ENCODE measurements around the gene ACVRL1. TPM values are rescaled to one million over a fixed set of nuclear protein-coding genes. Genes with fewer than 3 reads are reported as not detected.
A peak's percentile ranks its signal among the peaks of the same experiment; 100 is the strongest.

The ACVRL1 gene
- total and polyA plus RNA-seq, 9 of the 15 experiments (the other 6 are each of a cell fraction or from before 2014, with no cell fraction given) = 0.07 to 1.4 (median 0.30) TPM

DNA sequence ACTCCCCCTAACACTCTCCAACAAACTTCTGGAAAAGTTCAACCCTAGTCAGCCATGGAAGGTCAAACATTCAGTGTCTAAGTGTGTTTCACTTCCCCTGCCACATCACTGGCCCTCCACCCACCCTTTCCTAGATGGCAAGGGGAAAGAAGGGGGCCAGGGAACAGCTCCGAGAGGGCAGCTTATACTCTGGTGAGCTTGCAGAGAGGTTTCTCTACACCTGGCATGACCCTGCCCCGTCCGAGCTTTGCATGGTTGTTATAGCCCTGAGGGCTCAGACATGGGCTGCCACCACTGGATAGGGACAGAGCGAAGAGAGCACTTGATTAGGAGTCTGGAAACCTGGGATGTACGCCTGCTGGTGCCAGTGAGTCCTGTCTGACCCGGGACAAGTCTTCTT is 4.0 kb downstream of the ACVRL1 start:
- intact Hi-C loops (cut with micrococcal nuclease) = no loop called here
- ChIA-PET POLR2A (interaction anchor here (0.5 to 1.0 kb wide), 3 partner anchors 32 to 735 kb away, joined by 3 read pairs; no protein-coding TSS in a partner anchor), CTCF (ENCODE audit: low intra/inter-chr PET ratio) (no interaction called here)
- BruUV-seq (replicated peaks) = no TSS peak
- Histone ChIP-seq H3K79me2 (ENCODE audit: control insufficient read depth, insufficient read depth, low read length) (no peaks in the 10 kb centered on the region), H2AFZ (ENCODE audit: low read depth, low read length) (no peak overlapping the region), H4K20me1 (replicated peaks; ENCODE audit: control insufficient read depth, insufficient read depth, low read length) (peaks cover 4% of the 10 kb centered on the region), H3K27me3 (ENCODE audit: control insufficient read depth in 2 of 2, insufficient read depth in 2 of 2, low read length in 2 of 2) (no peaks in the 10 kb centered on the region; a peak in 1 of 5 replicates), H3K9me3 (replicated peaks; ENCODE audit: control insufficient read depth, insufficient read depth, low read depth, low read length) (no peaks in the 10 kb centered on the region), H3K4me2 (ENCODE audit: insufficient read depth, low read length) (no peak overlapping the region), H3K4me3 (no peak overlapping the region), H3K36me3 (ENCODE audit: control insufficient read depth, insufficient read depth, low read length) (no peaks in the 10 kb centered on the region), H3K27ac (ENCODE audit: extremely low read depth, low read depth, low read length) (no peak overlapping the region), H3K9ac (ENCODE audit: insufficient read depth in 1 of 2, low read depth in 2 of 2, low read length in 2 of 2) (no peak overlapping the region; a peak in 1 of 4 replicates), H3K4me1 (replicated peaks in 1 of 2; ENCODE audit: control insufficient read depth in 2 of 2, insufficient read depth in 2 of 2, low read length in 2 of 2) (peaks cover 47 to 70% of the 10 kb centered on the region in 2 experiments), H3K9me1 (ENCODE audit: control insufficient read depth, insufficient read depth, low read length) (no peaks in the 10 kb centered on the region)
- WGBS (ENCODE audit: insufficient coverage, low coverage, missing lambda C conversion rate) = 60% methylated on average over 6 of the region's 6 CpGs
- DNase-seq (ENCODE audit: extremely low read depth in 1 of 4, low spot score in 3 of 4) = no peak
- no peak for TF ChIP-seq RAD21 (CRISPR knock-in tag; conservative IDR thresholded peaks at IDR 0.05 in 1 of 2, IDR thresholded peaks at IDR 0.05 in 1 of 2)
- ATAC-seq = no peak
- in situ Hi-C loops (cut with MboI) = no loop called here
- no peak for FAIRE-seq

DNA sequence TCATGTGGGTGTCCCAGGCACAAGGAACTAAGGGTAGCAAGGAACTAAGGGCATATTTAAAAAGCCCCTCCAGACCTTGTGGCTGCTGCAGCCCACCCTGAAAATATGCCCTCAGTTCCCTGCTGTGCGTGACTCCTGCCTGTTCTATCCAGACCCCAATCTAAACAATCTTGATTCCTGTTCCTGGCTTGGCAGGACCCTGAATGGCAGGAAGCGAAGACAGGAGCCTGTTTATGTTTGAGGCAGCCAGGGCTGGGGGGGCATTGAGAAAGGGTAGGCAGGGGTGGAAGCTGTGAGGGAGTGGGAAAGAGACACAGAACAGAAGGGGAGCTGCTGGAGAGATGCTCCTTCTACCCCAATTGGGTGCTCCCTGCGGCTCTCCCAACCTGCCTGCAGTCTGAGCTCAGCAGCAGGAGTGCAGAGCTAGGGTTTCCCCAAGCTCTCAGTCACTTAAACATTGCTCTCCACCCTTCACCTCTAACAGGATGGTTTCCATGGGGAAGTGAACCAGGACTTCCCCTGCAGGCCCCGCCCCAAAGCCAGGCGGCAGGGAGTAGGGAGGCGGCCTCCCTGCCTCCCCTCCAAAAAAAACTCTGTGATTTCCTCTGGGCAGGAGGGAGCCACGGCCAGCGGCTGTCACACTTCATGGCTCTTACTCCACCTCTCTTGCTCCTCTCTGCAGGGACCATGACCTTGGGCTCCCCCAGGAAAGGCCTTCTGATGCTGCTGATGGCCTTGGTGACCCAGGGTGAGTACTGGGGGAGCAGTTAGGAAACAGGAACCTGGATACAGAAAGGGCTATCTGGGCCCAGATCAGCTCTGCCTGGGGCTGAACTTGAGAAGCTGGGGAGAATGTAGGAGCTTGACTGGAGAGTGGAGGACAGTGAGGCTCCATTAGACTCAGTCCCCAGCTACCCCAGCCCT is 4.7 kb downstream of the ACVRL1 start:
- peak overlapping the region; percentile 23; the same call in 1 of the 2 replicates for H3K4me2 ChIP-seq (ENCODE audit: insufficient read depth, low read length)
- BruUV-seq (replicated peaks) = no TSS peak
- intact Hi-C loops (cut with micrococcal nuclease) (no loop called here), in situ Hi-C loops (cut with MboI) (no loop called here)
- H3K4me3 ChIP-seq = no peak overlapping the region
- 23% methylated on average over 6 of the region's 8 CpGs for WGBS (ENCODE audit: insufficient coverage, low coverage, missing lambda C conversion rate)
- peaks cover 43 to 63% of the 10 kb centered on the region in 2 experiments for H3K4me1 ChIP-seq (replicated peaks in 1 of 2; ENCODE audit: control insufficient read depth in 2 of 2, insufficient read depth in 2 of 2, low read length in 2 of 2)
- H3K27me3 ChIP-seq (ENCODE audit: control insufficient read depth in 2 of 2, insufficient read depth in 2 of 2, low read length in 2 of 2) = no peaks in the 10 kb centered on the region; a peak in 1 of 5 replicates
- no peaks in the 10 kb centered on the region for H3K36me3 ChIP-seq (ENCODE audit: control insufficient read depth, insufficient read depth, low read length)
- peak; percentile 32 for ATAC-seq
- no peak overlapping the region for H3K27ac ChIP-seq (ENCODE audit: extremely low read depth, low read depth, low read length)
- no peaks in the 10 kb centered on the region for H3K79me2 ChIP-seq (ENCODE audit: control insufficient read depth, insufficient read depth, low read length)
- ChIA-PET CTCF (ENCODE audit: low intra/inter-chr PET ratio) (no interaction called here), POLR2A (interaction anchor here (0.5 to 1.0 kb wide), 3 partner anchors 33 to 736 kb away, joined by 3 read pairs; no protein-coding TSS in a partner anchor)
- peaks cover 4% of the 10 kb centered on the region for H4K20me1 ChIP-seq (replicated peaks; ENCODE audit: control insufficient read depth, insufficient read depth, low read length)
- H3K9me3 ChIP-seq (replicated peaks; ENCODE audit: control insufficient read depth, insufficient read depth, low read depth, low read length) = no peaks in the 10 kb centered on the region
- no peaks in the 10 kb centered on the region for H3K9me1 ChIP-seq (ENCODE audit: control insufficient read depth, insufficient read depth, low read length)
- peak overlapping the region; percentile 7 to 60; a peak in 2 of 4 replicates for H3K9ac ChIP-seq (ENCODE audit: insufficient read depth in 1 of 2, low read depth in 2 of 2, low read length in 2 of 2)
- peak in 3 of 4 experiments; percentile 54 to 57 (median 56) for DNase-seq (ENCODE audit: extremely low read depth in 1 of 4, low spot score in 3 of 4)
- FAIRE-seq = no peak
- peak overlapping the region; percentile 30; the same call in 1 of the 2 replicates for H2AFZ ChIP-seq (ENCODE audit: low read depth, low read length)
- TF ChIP-seq, protein P1, sequence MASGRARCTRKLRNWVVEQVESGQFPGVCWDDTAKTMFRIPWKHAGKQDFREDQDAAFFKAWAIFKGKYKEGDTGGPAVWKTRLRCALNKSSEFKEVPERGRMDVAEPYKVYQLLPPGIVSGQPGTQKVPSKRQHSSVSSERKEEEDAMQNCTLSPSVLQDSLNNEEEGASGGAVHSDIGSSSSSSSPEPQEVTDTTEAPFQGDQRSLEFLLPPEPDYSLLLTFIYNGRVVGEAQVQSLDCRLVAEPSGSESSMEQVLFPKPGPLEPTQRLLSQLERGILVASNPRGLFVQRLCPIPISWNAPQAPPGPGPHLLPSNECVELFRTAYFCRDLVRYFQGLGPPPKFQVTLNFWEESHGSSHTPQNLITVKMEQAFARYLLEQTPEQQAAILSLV (tag; IDR thresholded peaks at IDR 0.05) = no peak
- TF ChIP-seq, protein P2, sequence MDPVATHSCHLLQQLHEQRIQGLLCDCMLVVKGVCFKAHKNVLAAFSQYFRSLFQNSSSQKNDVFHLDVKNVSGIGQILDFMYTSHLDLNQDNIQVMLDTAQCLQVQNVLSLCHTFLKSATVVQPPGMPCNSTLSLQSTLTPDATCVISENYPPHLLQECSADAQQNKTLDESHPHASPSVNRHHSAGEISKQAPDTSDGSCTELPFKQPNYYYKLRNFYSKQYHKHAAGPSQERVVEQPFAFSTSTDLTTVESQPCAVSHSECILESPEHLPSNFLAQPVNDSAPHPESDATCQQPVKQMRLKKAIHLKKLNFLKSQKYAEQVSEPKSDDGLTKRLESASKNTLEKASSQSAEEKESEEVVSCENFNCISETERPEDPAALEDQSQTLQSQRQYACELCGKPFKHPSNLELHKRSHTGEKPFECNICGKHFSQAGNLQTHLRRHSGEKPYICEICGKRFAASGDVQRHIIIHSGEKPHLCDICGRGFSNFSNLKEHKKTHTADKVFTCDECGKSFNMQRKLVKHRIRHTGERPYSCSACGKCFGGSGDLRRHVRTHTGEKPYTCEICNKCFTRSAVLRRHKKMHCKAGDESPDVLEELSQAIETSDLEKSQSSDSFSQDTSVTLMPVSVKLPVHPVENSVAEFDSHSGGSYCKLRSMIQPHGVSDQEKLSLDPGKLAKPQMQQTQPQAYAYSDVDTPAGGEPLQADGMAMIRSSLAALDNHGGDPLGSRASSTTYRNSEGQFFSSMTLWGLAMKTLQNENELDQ (CRISPR knock-in tag; IDR thresholded peaks at IDR 0.05; ENCODE audit: borderline replicate concordance) = no peak
- TF ChIP-seq POLR2G (IDR thresholded peaks at IDR 0.05; ENCODE audit: low read depth, low read length) (no peak), TEAD4 (IDR thresholded peaks at IDR 0.05; ENCODE audit: low read length) (0 out of 2 replicates have a peak, but pooled peaks have one; percentile 5), TEAD4 (CRISPR knock-in tag; IDR thresholded peaks at IDR 0.05; ENCODE audit: borderline replicate concordance) (no peak), BRCA1 (IDR thresholded peaks at IDR 0.05) (no peak), BRCA1 (CRISPR knock-in tag; IDR thresholded peaks at IDR 0.05) (no peak), NR2C1 (IDR thresholded peaks at IDR 0.05) (no peak), NR2C1 (tag; IDR thresholded peaks at IDR 0.05) (peak; percentile 36; the same call in 1 of the 2 replicates), ZNF75A (CRISPR knock-in tag; IDR thresholded peaks at IDR 0.05) (no peak)
